Medulla oblongata (tissue), 1 donor: ENCODE measurements around the gene CD36.

Experiments
- DNase-seq: peaks from one replicate; pipeline ENCODE4 v3.0.0-alpha.2; 2015; ENCODE audit errors: extremely low spot score

The CD36 gene

GRCh38 chr7:80703272-80703671, 64.8 kb downstream of the CD36 start:
- no peak for DNase-seq

GRCh38 chr7:80705130-80705781, 66.8 kb downstream of the CD36 start:
- no peak for DNase-seq

GRCh38 chr7:80707318-80707717, 68.9 kb downstream of the CD36 start:
- no peak for DNase-seq

- DNase-seq: no peak
Observed at GRCh38 chr7:80708123-80708522, 69.7 kb downstream of the CD36 start.

GRCh38 chr7:80711531-80711930, 73.1 kb downstream of the CD36 start:
- DNase-seq: no peak

GRCh38 chr7:80719261-80719660, 80.8 kb downstream of the CD36 start:
- no peak for DNase-seq

- no peak for DNase-seq
Observed at GRCh38 chr7:80720146-80720545, 81.7 kb downstream of the CD36 start.

- DNase-seq: no peak
Observed at GRCh38 chr7:80721883-80722615, 83.6 kb downstream of the CD36 start.

- DNase-seq: no peak
Observed at GRCh38 chr7:80722616-80723195, 84.3 kb downstream of the CD36 start.

GRCh38 chr7:80724249-80724871, 85.9 kb downstream of the CD36 start:
- DNase-seq: no peak

- DNase-seq: no peak
Observed at GRCh38 chr7:80725181-80725611, 86.8 kb downstream of the CD36 start.
